ENCODE measurements around the gene PCDHGA1.

PCDHGA1 gene

GRCh38 chr5:141420855-141421488 is 90.7 kb downstream of the PCDHGA1 start, which contains the start of gene PCDHGA11 (continued):
- TF ChIP-seq ZNF24 (tag by site-specific recombination; IDR thresholded peaks at IDR 0.05) (no peak), ZNF544 (tag by site-specific recombination; IDR thresholded peaks at IDR 0.05) (no peak), ZBTB17 (tag by site-specific recombination; IDR thresholded peaks at IDR 0.05) (peak; percentile 81), KLF9 (tag by site-specific recombination; IDR thresholded peaks at IDR 0.05; ENCODE audit: low read depth) (no peak), ZNF658 (tag by site-specific recombination; IDR thresholded peaks at IDR 0.05) (no peak), ZNF792 (tag by site-specific recombination; IDR thresholded peaks at IDR 0.05) (no peak), ZNF266 (tag by site-specific recombination; IDR thresholded peaks at IDR 0.05; ENCODE audit: low read depth) (peak; percentile 99), ZNF561 (tag by site-specific recombination; IDR thresholded peaks at IDR 0.05; ENCODE audit: borderline replicate concordance) (no peak), REST (tag by site-specific recombination; IDR thresholded peaks at IDR 0.05) (no peak), ZNF654 (tag by site-specific recombination; IDR thresholded peaks at IDR 0.05; ENCODE audit: low read depth) (peak; percentile 83), SP7 (tag by site-specific recombination; IDR thresholded peaks at IDR 0.05) (0 out of 2 replicates have a peak, but pooled peaks have one; percentile 28), ZNF785 (tag by site-specific recombination; IDR thresholded peaks at IDR 0.05) (no peak), ZNF473 (tag by site-specific recombination; IDR thresholded peaks at IDR 0.05) (no peak), ZNF692 (tag by site-specific recombination; IDR thresholded peaks at IDR 0.05) (peak; percentile 41; the same call in 1 of the 2 replicates), ZNF610 (tag by site-specific recombination; IDR thresholded peaks at IDR 0.05; ENCODE audit: borderline replicate concordance) (no peak), ZNF510 (tag by site-specific recombination; IDR thresholded peaks at IDR 0.05; ENCODE audit: insufficient replicate concordance) (no peak), ZNF624 (tag by site-specific recombination; IDR thresholded peaks at IDR 0.05) (no peak), WT1 (tag by site-specific recombination; IDR thresholded peaks at IDR 0.05) (no peak), ZNF175 (tag by site-specific recombination; IDR thresholded peaks at IDR 0.05) (no peak), ZIC2 (tag by site-specific recombination; IDR thresholded peaks at IDR 0.05) (peak; percentile 30; the same call in 1 of the 2 replicates), ZNF558 (tag by site-specific recombination; IDR thresholded peaks at IDR 0.05) (0 out of 2 replicates have a peak, but pooled peaks have one; percentile 24), ZBTB44 (tag by site-specific recombination; IDR thresholded peaks at IDR 0.05) (0 out of 2 replicates have a peak, but pooled peaks have one; percentile 31), GLIS2 (tag by site-specific recombination; IDR thresholded peaks at IDR 0.05) (peak; percentile 51; the same call in 1 of the 2 replicates), ZNF501 (tag by site-specific recombination; IDR thresholded peaks at IDR 0.05) (0 out of 2 replicates have a peak, but pooled peaks have one; percentile 20), PATZ1 (tag by site-specific recombination; IDR thresholded peaks at IDR 0.05) (0 out of 2 replicates have a peak, but pooled peaks have one; percentile 3), ZNF639 (tag by site-specific recombination; IDR thresholded peaks at IDR 0.05) (no peak), ZNF302 (tag by site-specific recombination; IDR thresholded peaks at IDR 0.05; ENCODE audit: low read depth) (no peak), ZNF791 (tag by site-specific recombination; IDR thresholded peaks at IDR 0.05) (0 out of 2 replicates have a peak, but pooled peaks have one; percentile 26)
